ENCODE data around the gene SPPL2A. TPM values are rescaled to one million over a fixed set of nuclear protein-coding genes. Genes with fewer than 3 reads are reported as not detected.

SPPL2A gene
- total and polyA plus RNA-seq, 4 donors, result 67.5 to 135 (median 93.2) TPM

DNA sequence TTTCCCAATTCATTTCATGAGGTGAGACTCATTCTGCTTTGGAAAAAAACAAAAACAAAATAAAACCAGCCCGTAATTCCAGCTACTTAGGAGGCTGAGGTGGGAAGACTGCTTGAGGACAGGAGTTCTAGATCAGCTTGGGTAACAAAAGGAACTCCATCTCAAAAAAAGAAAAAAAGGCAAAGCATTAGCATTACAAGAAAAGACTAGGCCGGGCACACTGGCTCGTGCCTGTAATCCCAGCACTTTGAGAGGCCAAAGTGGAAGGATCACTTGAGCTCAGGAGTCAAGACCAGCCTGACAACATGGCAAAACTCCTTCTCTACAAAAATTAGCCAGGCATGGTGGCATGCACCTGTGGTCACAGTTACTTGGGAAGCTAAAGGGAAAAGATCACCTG, 112.8 kb downstream of the SPPL2A start:
- TF ChIP-seq, protein P1, sequence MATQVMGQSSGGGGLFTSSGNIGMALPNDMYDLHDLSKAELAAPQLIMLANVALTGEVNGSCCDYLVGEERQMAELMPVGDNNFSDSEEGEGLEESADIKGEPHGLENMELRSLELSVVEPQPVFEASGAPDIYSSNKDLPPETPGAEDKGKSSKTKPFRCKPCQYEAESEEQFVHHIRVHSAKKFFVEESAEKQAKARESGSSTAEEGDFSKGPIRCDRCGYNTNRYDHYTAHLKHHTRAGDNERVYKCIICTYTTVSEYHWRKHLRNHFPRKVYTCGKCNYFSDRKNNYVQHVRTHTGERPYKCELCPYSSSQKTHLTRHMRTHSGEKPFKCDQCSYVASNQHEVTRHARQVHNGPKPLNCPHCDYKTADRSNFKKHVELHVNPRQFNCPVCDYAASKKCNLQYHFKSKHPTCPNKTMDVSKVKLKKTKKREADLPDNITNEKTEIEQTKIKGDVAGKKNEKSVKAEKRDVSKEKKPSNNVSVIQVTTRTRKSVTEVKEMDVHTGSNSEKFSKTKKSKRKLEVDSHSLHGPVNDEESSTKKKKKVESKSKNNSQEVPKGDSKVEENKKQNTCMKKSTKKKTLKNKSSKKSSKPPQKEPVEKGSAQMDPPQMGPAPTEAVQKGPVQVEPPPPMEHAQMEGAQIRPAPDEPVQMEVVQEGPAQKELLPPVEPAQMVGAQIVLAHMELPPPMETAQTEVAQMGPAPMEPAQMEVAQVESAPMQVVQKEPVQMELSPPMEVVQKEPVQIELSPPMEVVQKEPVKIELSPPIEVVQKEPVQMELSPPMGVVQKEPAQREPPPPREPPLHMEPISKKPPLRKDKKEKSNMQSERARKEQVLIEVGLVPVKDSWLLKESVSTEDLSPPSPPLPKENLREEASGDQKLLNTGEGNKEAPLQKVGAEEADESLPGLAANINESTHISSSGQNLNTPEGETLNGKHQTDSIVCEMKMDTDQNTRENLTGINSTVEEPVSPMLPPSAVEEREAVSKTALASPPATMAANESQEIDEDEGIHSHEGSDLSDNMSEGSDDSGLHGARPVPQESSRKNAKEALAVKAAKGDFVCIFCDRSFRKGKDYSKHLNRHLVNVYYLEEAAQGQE (IDR thresholded peaks at IDR 0.05), result no peak
- TF ChIP-seq SP1 (IDR thresholded peaks at IDR 0.05) (no peak), EGR1 (IDR thresholded peaks at IDR 0.05; ENCODE audit: low read depth in 2 of 2) (no peak), FOXA1 (IDR thresholded peaks at IDR 0.05) (no peak), NR2F2 (IDR thresholded peaks at IDR 0.05) (no peak), GABPA (IDR thresholded peaks at IDR 0.05 in 1 of 2, conservative IDR thresholded peaks at IDR 0.05 in 1 of 2) (no peak), TAF1 (conservative IDR thresholded peaks at IDR 0.05) (no peak), FOXA2 (IDR thresholded peaks at IDR 0.05) (no peak)
- TF ChIP-seq, protein P2, sequence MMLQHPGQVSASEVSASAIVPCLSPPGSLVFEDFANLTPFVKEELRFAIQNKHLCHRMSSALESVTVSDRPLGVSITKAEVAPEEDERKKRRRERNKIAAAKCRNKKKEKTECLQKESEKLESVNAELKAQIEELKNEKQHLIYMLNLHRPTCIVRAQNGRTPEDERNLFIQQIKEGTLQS (IDR thresholded peaks at IDR 0.05), result no peak
- TF ChIP-seq, protein P3, sequence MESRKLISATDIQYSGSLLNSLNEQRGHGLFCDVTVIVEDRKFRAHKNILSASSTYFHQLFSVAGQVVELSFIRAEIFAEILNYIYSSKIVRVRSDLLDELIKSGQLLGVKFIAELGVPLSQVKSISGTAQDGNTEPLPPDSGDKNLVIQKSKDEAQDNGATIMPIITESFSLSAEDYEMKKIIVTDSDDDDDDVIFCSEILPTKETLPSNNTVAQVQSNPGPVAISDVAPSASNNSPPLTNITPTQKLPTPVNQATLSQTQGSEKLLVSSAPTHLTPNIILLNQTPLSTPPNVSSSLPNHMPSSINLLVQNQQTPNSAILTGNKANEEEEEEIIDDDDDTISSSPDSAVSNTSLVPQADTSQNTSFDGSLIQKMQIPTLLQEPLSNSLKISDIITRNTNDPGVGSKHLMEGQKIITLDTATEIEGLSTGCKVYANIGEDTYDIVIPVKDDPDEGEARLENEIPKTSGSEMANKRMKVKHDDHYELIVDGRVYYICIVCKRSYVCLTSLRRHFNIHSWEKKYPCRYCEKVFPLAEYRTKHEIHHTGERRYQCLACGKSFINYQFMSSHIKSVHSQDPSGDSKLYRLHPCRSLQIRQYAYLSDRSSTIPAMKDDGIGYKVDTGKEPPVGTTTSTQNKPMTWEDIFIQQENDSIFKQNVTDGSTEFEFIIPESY (IDR thresholded peaks at IDR 0.05), result no peak
- Histone ChIP-seq H3K27ac (ENCODE audit: low read depth in 1 of 2, low read length in 2 of 2) (no peak overlapping the region), H3K4me1 (ENCODE audit: control insufficient read depth in 4 of 4, insufficient read depth in 4 of 4, low read length in 3 of 4) (no peaks in the 10 kb centered on the region), H3K27me3 (ENCODE audit: control insufficient read depth in 4 of 4, insufficient read depth in 4 of 4, low read length in 3 of 4) (no peaks in the 10 kb centered on the region), H3K4me3 (ENCODE audit: low read depth in 1 of 3, low read length in 3 of 3) (no peak overlapping the region), H3K9ac (ENCODE audit: low read depth in 1 of 2, low read length in 2 of 2) (no peak overlapping the region), H3K36me3 (ENCODE audit: control insufficient read depth in 4 of 4, insufficient read depth in 3 of 4, low read depth in 1 of 4, low read length in 3 of 4) (peaks cover 10 to 64% (median 52%) of the 10 kb centered on the region in 4 donors), H3K9me3 (ENCODE audit: control insufficient read depth in 4 of 4, low read length in 3 of 4) (no peaks in the 10 kb centered on the region)
- WGBS, result 98% methylated on average over 3 of the region's 3 CpGs
- no peak for DNase-seq (ENCODE audit: low spot score)

Small RNA genes lying within 50 kb of the gene (small RNA-seq; reads per million reads assigned to genes)
- gene AC012100.1, result not detected
- gene RN7SL354P, result not detected

Other genes starting within 250 kb of the SPPL2A start
- gene USP50, start 219.0 kb downstream of the SPPL2A start, total RNA-seq, result under 1 TPM in 1 of 2 donors, not detected in 1; 0.42 TPM
- gene USP50, start 219.0 kb downstream of the SPPL2A start, polyA plus RNA-seq, result under 1 TPM in 1 of 2 donors, not detected in 1; 0.93 TPM
- 10 to 100 TPM; 33.8 to 81.1 TPM for gene TRPM7, start 78.9 kb downstream of the SPPL2A start, total RNA-seq
- gene TRPM7, start 78.9 kb downstream of the SPPL2A start, polyA plus RNA-seq, result 10 to 100 TPM in 1 of 2 donors, 1 to 10 TPM in 1; 6.3 to 14.2 TPM
- 10 to 100 TPM in 1 of 2 donors, 1 to 10 TPM in 1; 7.3 to 10.2 TPM for gene AP4E1, start 143.0 kb upstream of the SPPL2A start, total RNA-seq
- 1 to 10 TPM; 1.3 to 1.8 TPM for gene AP4E1, start 143.0 kb upstream of the SPPL2A start, polyA plus RNA-seq

Data from liver (tissue), 10 donors.